Non-pigmented ciliary epithelial cell (primary cell): ENCODE results near the gene NUP58.

ENCODE experiments used
- DNase-seq: peaks from one replicate; pipeline ENCODE4 v3.0.0-alpha.2; 2010; ENCODE audit warnings: low read depth

NUP58 gene

GRCh38 chr13:25377244-25377962 lies 76.0 kb downstream of the NUP58 start:
- DNase-seq: no peak

GRCh38 chr13:25378528-25378927 lies 77.1 kb downstream of the NUP58 start:
- DNase-seq: no peak

GRCh38 chr13:25379011-25379410 lies 77.6 kb downstream of the NUP58 start:
- no peak for DNase-seq

- no peak for DNase-seq
Observed at GRCh38 chr13:25380082-25380481, 78.7 kb downstream of the NUP58 start.

GRCh38 chr13:25380741-25381324 lies 79.4 kb downstream of the NUP58 start:
- no peak for DNase-seq

GRCh38 chr13:25384758-25385410 lies 83.5 kb downstream of the NUP58 start:
- DNase-seq: no peak

GRCh38 chr13:25391932-25392331 lies 90.5 kb downstream of the NUP58 start:
- DNase-seq: no peak
